SW480 (cell line): Measurements from ENCODE around the gene SORCS2.

Source experiments
- DNase-seq: peaks from one replicate; pipeline ENCODE4 v3.0.0-alpha.2; 2016; ENCODE audit warnings: low spot score

Gene SORCS2

DNA sequence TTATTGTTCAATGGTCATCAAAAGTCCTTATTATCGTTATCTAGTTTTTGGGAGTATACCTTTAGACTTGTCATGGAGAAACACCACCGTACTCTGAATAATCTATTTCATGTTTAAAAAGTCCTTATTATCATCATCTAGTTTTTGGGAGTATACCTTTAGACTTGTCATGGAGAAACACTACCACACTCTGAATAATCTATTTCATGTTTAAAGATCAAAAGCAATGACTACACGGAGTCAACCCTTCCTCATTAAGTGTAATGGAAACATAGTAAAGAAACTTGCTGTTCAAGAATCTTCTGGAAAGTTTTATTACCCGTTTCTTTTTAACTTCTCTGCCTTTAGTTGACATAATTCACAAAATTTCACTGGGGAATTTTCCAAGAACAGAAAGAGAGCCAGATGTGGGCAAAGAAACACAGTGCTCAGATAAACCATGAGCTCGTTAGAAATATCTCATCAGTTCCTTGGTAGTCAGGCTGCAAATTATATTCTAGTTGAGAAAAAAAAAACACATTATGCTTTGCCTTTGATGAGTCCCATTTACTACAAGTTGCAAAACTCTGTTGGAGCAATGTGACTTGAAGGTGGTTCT is 588.5 kb downstream of the SORCS2 start:
- no peak for DNase-seq

DNA sequence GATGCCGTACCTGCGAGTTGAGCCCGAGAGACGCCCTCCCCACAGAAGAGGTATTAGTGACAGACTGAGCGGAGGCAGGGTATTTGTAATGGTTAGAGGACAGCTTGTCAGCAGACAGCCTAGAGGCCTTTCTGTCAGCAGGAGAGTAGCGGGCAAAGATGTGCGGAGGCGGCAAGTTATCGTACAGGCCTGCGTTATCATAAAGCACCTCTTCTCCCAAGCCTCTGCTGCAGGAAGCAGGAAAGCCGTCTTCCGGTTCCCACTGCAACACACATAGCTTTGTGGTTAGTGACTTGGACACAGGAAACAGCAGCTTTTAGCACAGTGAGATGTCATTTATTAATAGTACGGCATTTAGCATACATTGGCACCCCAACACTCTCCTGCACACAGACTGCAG is 589.0 kb downstream of the SORCS2 start:
- DNase-seq, result no peak

DNA sequence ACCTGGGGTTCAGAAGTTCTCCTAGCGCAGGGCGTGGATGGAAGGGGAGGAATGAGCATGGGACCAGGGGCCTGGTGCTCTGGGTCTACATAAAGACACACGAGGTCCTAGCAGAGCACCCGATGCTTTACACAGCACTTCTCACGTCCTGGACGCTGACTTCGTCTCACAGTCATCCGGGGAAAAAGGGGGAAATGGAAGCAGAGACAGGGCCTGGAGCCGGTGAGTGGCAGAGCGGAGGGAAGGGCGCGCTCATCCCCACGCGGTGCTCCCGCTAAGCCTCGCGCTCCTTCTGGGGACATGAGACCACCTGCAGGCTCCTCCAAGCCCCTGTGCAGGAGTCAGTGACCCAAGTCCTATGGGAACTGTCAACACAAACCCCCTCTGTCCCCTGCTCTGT is 589.7 kb downstream of the SORCS2 start:
- no peak for DNase-seq

DNA sequence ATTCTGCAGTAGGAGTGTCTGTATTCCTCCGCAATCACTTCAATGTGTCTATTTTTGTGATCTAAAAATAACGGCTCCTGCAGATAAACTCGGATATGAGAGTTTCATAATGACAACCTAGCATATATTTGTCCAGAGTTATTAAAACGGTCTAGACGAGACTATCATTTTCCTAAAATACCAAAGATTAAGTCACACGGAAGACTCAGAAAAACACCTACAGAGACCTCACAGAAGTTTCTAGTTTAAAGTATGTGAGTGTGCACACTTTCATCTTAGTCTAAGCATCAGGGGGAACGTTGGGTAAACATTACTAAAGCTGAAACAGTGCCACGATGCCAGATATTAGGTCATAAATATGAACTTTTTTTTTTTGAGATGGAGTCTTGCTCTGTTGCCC is 590.4 kb downstream of the SORCS2 start:
- DNase-seq, result no peak

DNA sequence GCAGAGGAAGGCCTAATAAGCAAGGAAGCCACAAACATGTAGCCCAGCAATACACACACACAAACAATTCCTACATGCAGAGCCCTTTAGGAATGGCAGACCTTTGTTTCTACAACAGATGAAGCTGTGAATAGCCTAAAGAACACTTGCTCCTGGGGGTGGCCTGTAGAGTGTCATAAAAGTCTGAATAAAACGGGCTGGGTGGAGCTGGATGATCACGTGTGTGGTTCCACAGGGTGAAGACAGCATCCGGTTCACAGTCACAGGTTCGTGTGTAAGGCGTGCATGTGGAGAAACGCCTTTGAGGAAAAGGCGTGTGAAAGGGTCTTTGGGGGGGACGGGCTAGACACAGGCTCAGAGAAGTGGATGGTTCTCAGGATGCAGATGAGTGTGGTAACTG is 591.2 kb downstream of the SORCS2 start:
- no peak for DNase-seq

DNA sequence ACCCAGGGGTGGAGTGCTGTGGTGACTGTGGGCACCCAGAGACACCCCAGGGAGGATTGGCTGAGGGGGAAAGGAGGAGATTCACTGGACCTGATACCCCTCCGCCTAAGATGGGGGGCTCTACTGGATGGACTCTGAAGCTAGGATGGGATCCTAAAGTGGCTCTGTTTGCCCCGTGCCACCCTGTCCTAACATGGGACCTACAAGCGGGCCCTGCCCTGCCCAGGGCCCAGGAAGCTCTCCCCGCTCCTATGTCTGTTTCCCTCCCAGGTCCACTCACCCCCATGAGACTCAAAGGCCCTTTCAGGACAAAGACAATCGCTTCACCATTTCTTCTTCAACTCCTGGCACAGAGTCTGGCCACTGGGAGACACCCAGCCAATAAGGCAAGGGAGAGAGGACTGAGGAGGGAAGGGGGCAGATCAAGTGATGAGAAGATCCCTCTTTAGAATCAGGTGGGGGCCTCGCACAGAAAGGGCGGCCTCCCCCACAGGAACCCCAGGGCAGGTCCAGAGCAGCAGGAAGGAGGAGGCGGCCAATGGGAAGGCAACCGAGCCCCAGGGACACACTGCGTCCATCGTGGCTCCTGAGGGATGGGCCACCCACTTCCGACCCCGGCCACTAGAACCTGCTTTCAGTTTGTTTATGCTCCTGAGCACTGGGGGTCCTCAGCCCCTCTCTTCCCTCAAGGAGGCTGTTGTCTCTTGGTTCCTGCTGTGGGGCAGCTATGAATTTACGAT is 592.0 kb downstream of the SORCS2 start:
- no peak for DNase-seq

DNA sequence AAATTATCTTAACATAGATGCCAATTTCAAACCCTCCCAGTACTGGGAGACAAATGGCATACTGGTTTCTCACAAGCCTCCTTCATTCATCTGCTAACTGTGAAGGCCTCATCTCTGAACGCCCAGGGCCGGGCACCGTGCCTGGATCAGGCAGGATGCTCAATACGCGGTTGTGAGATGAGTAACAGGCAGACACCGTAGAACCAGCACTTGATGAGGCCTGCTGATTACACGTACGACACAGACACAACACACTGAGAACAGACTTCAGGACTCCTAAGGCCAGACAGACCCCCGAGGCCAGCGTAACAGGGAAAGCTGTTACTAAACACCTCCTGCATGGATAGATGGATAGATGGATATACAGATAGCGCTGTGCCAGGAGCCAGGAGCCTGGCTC is 592.7 kb downstream of the SORCS2 start:
- no peak for DNase-seq

DNA sequence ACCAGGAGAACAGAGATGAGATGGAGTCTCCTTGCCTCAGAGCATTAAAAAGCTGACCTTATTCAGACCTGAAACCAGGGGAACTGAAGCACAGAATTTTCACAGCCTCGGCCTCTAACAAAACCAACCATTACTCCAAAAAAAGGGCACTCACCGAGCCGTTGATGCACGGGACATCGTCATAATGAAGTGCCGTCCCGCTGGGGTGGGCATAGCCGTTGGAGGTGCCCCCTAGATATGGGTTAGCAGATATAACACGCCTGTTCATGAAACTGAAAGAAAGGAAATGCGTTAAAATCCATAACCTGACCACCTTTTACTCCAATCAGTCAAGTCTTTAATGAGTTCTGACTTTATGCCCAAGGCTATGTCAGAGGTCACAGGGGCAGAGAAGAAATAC is 593.7 kb downstream of the SORCS2 start:
- no peak for DNase-seq

DNA sequence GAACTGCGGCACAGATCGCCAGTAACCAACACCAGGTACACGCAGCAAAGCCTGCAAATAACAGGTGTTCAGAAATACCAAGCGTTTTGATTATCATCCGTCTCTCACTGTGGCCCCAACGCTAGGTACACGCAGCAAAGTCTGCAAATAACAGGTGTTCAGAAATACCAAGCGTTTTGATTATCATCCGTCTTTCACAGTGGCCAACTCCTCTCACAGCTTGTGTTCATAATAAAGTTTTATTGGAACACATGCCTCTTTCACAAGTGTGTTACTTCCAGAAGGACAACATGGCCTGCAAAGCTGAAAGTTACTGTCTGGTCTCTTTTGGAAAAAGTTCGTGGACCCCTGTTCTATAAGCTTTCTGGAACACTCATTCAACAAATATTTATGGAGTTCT is 594.2 kb downstream of the SORCS2 start:
- no peak for DNase-seq

DNA sequence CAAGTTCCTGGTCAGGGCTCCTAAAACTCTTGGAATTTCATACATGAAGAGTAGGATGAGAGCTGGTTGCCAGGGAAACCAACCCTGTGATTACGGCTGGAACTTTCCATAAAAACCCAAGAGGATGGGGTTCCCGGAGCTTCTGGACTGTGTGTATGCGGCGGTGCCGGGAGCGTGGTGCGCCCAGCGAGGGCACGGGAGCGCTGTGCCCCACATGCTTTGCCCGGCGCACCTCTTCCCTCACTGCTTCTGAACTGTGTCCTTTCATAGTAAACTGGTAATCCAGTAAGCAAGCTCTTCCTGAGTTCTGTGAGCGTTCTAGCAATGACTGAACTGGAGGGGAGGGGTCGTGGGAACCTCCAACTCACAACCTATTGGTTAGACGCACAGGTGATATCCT is 594.7 kb downstream of the SORCS2 start:
- no peak for DNase-seq

DNA sequence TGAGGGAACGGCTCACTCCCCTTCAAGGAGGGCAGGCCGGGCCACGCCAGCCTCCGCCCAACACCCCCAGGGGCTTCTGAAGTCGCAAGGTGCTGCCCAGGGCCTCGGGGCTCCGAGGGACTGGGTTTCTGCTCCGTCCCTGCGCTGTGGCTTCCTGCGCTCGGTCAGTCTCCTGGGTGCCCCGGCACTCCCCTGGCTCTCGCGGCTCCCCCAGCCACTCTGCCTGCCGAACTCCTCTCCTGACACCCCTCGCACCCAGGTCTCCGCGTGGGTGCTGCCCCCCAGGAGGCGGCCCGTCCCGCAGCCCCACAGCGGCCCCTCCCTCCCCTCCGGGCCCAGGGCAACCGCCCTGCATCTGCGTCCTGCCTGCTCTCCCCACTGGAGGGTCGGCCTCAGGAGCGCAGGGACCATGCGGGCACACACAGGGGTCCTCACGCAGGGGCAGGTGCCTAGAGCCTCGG is 595.4 kb downstream of the SORCS2 start:
- no peak for DNase-seq

DNA sequence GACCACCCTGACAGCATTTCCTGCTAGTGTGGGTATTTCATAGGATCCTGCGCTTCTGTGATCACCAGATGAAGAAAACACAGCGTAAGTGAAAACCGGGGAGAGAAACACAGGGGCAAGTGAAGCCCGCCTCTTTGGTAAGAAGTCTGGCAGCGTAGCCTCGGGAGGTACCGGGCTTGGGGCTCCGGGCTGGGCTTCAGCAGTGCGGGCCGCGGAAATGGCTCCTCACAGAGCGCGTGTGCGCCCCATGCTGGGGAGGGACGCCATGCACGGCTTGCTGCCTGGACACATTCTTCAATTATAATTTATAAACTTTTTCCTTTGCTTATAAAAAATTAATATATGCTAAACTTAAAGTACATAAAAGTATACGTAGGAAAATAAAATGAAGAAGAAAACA is 595.9 kb downstream of the SORCS2 start:
- no peak for DNase-seq

DNA sequence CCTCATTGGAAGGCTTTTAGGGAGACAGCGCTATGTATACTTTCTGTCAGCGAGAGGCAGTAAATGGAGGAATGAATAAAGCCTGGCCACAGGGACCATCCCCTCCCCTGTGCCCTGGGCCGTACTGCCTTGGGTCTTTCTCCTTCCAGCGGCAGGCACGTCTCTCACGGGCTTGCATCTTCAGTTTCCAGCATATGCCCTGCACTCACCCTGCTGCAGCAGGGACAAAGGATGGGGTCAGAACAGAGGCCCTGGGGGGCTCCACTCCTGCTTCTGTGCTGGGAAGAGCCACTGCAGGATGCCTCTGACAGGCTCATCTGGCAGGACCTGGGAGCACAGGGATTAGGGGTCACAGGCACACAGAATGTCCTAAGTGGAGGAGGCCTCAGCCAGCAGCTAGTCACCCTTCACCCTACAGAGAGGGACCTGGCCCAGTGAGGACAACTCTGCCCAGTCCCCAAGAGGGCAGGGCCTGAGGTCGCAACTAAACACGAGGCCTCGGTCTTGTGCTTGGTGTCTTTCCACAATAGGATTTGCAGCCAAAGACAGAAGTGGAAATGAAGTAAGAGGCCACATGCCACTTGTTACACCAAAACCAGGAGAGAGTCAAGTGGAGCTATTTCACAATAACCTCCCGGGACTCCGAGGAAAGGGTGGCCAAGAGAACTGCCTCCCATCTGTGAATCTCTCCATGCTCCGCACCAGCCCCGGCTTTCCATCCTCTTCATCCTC is 596.5 kb downstream of the SORCS2 start:
- no peak for DNase-seq

DNA sequence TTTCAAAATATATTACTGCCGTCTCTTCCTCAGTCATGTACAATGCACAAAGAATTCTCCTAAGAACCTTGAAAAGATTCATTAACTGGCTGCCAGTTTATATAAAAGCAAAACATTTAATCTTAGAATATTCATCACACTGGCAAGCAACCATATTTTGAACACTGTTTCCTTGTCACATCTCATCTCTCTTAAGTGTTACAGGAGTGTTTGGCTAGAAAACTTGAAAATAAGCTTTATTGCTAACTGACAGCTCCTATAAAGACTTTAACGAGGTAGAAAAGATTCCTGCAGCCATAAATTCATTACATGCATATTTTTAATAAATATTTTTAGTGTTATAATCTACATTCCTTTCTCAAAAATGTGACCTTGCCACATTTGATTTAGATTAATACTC is 597.7 kb downstream of the SORCS2 start:
- DNase-seq, result no peak

DNA sequence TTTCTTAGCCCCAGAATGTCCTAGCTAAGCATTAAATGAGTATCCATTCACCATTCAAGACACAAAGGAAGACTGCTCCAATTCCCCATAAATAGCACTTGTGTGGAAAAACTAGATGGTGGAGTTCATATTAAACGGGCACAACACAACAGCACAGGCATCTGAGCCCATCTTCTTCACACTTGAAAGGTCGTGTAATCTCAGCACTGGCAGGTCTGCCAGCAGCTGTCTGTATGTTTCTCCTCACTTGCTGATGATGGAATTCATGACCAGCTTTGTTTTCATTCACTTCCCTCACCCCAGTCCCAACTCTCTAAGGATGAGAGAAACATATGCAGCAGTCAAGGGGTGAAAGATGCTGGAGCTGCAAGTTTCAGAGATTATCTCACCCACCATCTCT is 598.7 kb downstream of the SORCS2 start:
- no peak for DNase-seq
